ENCODE data around the gene JMJD6. TPM values are rescaled to one million over a fixed set of nuclear protein-coding genes. Genes with fewer than 3 reads are reported as not detected.

JMJD6 gene
- total and polyA plus RNA-seq, 10 donors: 21.2 to 54.3 (median 35.7) TPM

GRCh38 chr17:76682296-76682695 lies 44.1 kb downstream of the JMJD6 start:
- TF ChIP-seq POLR2A (IDR thresholded peaks at IDR 0.05): no peak
- TF ChIP-seq POLR2AphosphoS5 (IDR thresholded peaks at IDR 0.05): peak in 1 of 3 donors; percentile 13
- no peak for TF ChIP-seq CTCF (IDR thresholded peaks at IDR 0.05 in 8 of 11, conservative IDR thresholded peaks at IDR 0.05 in 3 of 11)
- Histone ChIP-seq H3K4me3 (no peak overlapping the region), H3K36me3 (peaks cover 0 to 54% (median 0%) of the 10 kb centered on the region in 6 donors), H3K9me3 (no peaks in the 10 kb centered on the region), H3K4me1 (peaks cover 16 to 85% (median 43%) of the 10 kb centered on the region in 6 donors), H3K27ac (peak overlapping the region in 5 of 8 donors; percentile 24 to 55 (median 49)), H3K27me3 (replicated peaks in 1 of 7) (no peaks in the 10 kb centered on the region)
- WGBS, 5 donors: 79 to 90% (median 81%) methylated on average over 10 to 12 of the region's 12 CpGs
- intact Hi-C loops (cut with DNase I; ENCODE audit: low total_unique reads): no loop called here
- peak; percentile 56 for DNase-seq

GRCh38 chr17:76681222-76682137 lies 44.9 kb downstream of the JMJD6 start:
- intact Hi-C loops (cut with DNase I; ENCODE audit: low total_unique reads): no loop called here
- H3K4me3 ChIP-seq: no peak overlapping the region
- peaks cover 12 to 77% (median 37%) of the 10 kb centered on the region in 6 donors for H3K4me1 ChIP-seq
- WGBS, 5 donors: 48 to 70% (median 62%) methylated on average over 12 to 16 of the region's 16 CpGs
- peaks cover 0 to 61% (median 0%) of the 10 kb centered on the region in 6 donors for H3K36me3 ChIP-seq
- H3K27ac ChIP-seq: peak overlapping the region in 6 of 8 donors; percentile 24 to 55 (median 50)
- TF ChIP-seq POLR2A (IDR thresholded peaks at IDR 0.05) (no peak), POLR2AphosphoS5 (IDR thresholded peaks at IDR 0.05) (peak in 2 of 3 donors; percentile 23 to 51), CTCF (IDR thresholded peaks at IDR 0.05 in 8 of 11, conservative IDR thresholded peaks at IDR 0.05 in 3 of 11) (peak; percentile 46 to 85 (median 75))
- DNase-seq: peak; percentile 69
- no peaks in the 10 kb centered on the region for H3K27me3 ChIP-seq (replicated peaks in 1 of 7)
- H3K9me3 ChIP-seq: no peaks in the 10 kb centered on the region

GRCh38 chr17:76679239-76679638 lies 47.2 kb downstream of the JMJD6 start:
- 36 to 58% (median 50%) methylated on average over 1 of the region's 1 CpG for WGBS, 5 donors
- intact Hi-C loops (cut with DNase I; ENCODE audit: low total_unique reads): no loop called here
- peaks cover 6 to 56% (median 23%) of the 10 kb centered on the region in 6 donors for H3K4me1 ChIP-seq

More at GRCh38 chr17:76679239-76679638, 47.2 kb downstream of the JMJD6 start:
- no peak for DNase-seq
- no peak for TF ChIP-seq POLR2A (IDR thresholded peaks at IDR 0.05)
- no peak for TF ChIP-seq POLR2AphosphoS5 (IDR thresholded peaks at IDR 0.05)
- TF ChIP-seq CTCF (IDR thresholded peaks at IDR 0.05 in 8 of 11, conservative IDR thresholded peaks at IDR 0.05 in 3 of 11): no peak
- H3K36me3 ChIP-seq: peaks cover 0 to 66% (median 0%) of the 10 kb centered on the region in 6 donors
- H3K27me3 ChIP-seq (replicated peaks in 1 of 7): no peaks in the 10 kb centered on the region
- H3K4me3 ChIP-seq: no peak overlapping the region
- H3K9me3 ChIP-seq: no peaks in the 10 kb centered on the region
- H3K27ac ChIP-seq: peak overlapping the region in 4 of 8 donors; percentile 41 to 79 (median 54)
